ENCODE results near the gene FAM53A.

GRCh38 chr4:1646690-1647089 lies 37.4 kb downstream of the FAM53A start:
- TF ChIP-seq, protein P1, sequence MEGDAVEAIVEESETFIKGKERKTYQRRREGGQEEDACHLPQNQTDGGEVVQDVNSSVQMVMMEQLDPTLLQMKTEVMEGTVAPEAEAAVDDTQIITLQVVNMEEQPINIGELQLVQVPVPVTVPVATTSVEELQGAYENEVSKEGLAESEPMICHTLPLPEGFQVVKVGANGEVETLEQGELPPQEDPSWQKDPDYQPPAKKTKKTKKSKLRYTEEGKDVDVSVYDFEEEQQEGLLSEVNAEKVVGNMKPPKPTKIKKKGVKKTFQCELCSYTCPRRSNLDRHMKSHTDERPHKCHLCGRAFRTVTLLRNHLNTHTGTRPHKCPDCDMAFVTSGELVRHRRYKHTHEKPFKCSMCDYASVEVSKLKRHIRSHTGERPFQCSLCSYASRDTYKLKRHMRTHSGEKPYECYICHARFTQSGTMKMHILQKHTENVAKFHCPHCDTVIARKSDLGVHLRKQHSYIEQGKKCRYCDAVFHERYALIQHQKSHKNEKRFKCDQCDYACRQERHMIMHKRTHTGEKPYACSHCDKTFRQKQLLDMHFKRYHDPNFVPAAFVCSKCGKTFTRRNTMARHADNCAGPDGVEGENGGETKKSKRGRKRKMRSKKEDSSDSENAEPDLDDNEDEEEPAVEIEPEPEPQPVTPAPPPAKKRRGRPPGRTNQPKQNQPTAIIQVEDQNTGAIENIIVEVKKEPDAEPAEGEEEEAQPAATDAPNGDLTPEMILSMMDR (conservative IDR thresholded peaks at IDR 0.05 in 1 of 2, IDR thresholded peaks at IDR 0.05 in 1 of 2; ENCODE audit: low read depth in 1 of 2, low read length in 2 of 2) = no peak
- TF ChIP-seq EZH2 (IDR thresholded peaks at IDR 0.05; ENCODE audit: low read length, missing control alignments) = no peak

All from fibroblast of lung (primary cell).